Panc1 (cell line): ENCODE results near the gene CES5A.

ENCODE experiments used
- CTCF ChIP-seq: fragments of 450-650 bp; IDR thresholded peaks from 2 replicates; pipeline ENCODE4 v1.5.1; 2017; ENCODE audit warnings: mild to moderate bottlenecking
- REST ChIP-seq, 2 experiments: IDR thresholded peaks; 2 replicates each; pipeline ENCODE4 v1.6.1; 2011 to 2012; ENCODE audit warnings: low read depth in 2 of 2, control low read depth in 1 of 2, low read length in 1 of 2, mild to moderate bottlenecking in 1 of 2, moderate library complexity in 1 of 2; ENCODE audit not compliant: insufficient read depth in 1 of 2
- SIN3A ChIP-seq: IDR thresholded peaks from 2 replicates; pipeline ENCODE4 v1.6.1; 2012; ENCODE audit warnings: low read depth, mild to moderate bottlenecking, low read length, moderate library complexity, borderline replicate concordance; ENCODE audit not compliant: insufficient read depth

- no peak for TF ChIP-seq CTCF
- no peak for TF ChIP-seq REST (IDR thresholded peaks at IDR 0.05; ENCODE audit: insufficient read depth in 1 of 2, low read depth in 2 of 2, low read length in 1 of 2)
- no peak for TF ChIP-seq SIN3A
Measured at GRCh38 chr16:55873122-55873521, 2.1 kb downstream of the CES5A start.
